GM12892 (cell line): Measurements from ENCODE around the gene SMOC2.
"Not testable (repeated sequence)": the region's sequence is repeated elsewhere in the genome, so short reads cannot be mapped to it uniquely, and the experiment has no call there.

Experiments used
- DNase-seq: peaks from one replicate; pipeline ENCODE4 v3.0.0; 2011; ENCODE audit not compliant: insufficient read length
- FAIRE-seq: peaks from 2 replicates; lab custom pipeline; 2011; peaks lifted over from hg19 to GRCh38; lab: Jason Lieb, UNC
- POLR2A ChIP-seq: IDR thresholded peaks from 2 replicates; pipeline ENCODE4 v1.6.1; 2011; ENCODE audit warnings: low read depth, low read length, control low read depth
- POLR2AphosphoS5 ChIP-seq: IDR thresholded peaks from 2 replicates; pipeline ENCODE4 v1.6.1; 2011; ENCODE audit warnings: low read depth, low read length, control low read depth
- TAF1 ChIP-seq: IDR thresholded peaks from 2 replicates; pipeline ENCODE4 v1.6.1; 2011; ENCODE audit warnings: low read depth, mild to moderate bottlenecking, control low read depth, low read length, borderline replicate concordance

Gene SMOC2

GRCh38 chr6:168530653-168531071, 89.7 kb downstream of the SMOC2 start:
- no peak for DNase-seq
- FAIRE-seq = no peak
- TF ChIP-seq POLR2AphosphoS5 (no peak), POLR2A (no peak), TAF1 (no peak)

GRCh38 chr6:168532070-168532469, 91.1 kb downstream of the SMOC2 start:
- no peak for FAIRE-seq

GRCh38 chr6:168533414-168533813, 92.4 kb downstream of the SMOC2 start:
- DNase-seq (no peak), FAIRE-seq (no peak)
- no peak for TF ChIP-seq POLR2A
- no peak for TF ChIP-seq POLR2AphosphoS5
- TF ChIP-seq TAF1 = no peak

More at GRCh38 chr6:168532070-168532469, 91.1 kb downstream of the SMOC2 start:
- DNase-seq = no peak
- TF ChIP-seq POLR2AphosphoS5 (no peak), TAF1 (no peak), POLR2A (no peak)

- FAIRE-seq (no peak), DNase-seq (no peak)
- no peak for TF ChIP-seq TAF1
- no peak for TF ChIP-seq POLR2AphosphoS5
- no peak for TF ChIP-seq POLR2A
Observed at GRCh38 chr6:168534265-168534664, 93.3 kb downstream of the SMOC2 start.

- FAIRE-seq (no peak), DNase-seq (no peak)
- TF ChIP-seq POLR2AphosphoS5 = no peak
- TF ChIP-seq POLR2A = no peak
- TF ChIP-seq TAF1 = no peak
Observed at GRCh38 chr6:168535711-168536110, 94.7 kb downstream of the SMOC2 start.

GRCh38 chr6:168536196-168536595, 95.2 kb downstream of the SMOC2 start:
- DNase-seq = no peak
- FAIRE-seq = no peak
- TF ChIP-seq POLR2A (no peak), TAF1 (no peak), POLR2AphosphoS5 (no peak)

- TF ChIP-seq POLR2AphosphoS5 = no peak
- TF ChIP-seq POLR2A = no peak
- TF ChIP-seq TAF1 = no peak
- FAIRE-seq (no peak), DNase-seq (no peak)
Observed at GRCh38 chr6:168536665-168537539, 95.9 kb downstream of the SMOC2 start.

GRCh38 chr6:168537540-168537884, 96.5 kb downstream of the SMOC2 start:
- DNase-seq (no peak), FAIRE-seq (no peak)
- no peak for TF ChIP-seq TAF1
- no peak for TF ChIP-seq POLR2A
- no peak for TF ChIP-seq POLR2AphosphoS5

- DNase-seq, FAIRE-seq: not testable (repeated sequence)
Observed at GRCh38 chr6:168538188-168538891, 97.4 kb downstream of the SMOC2 start.

- FAIRE-seq (no peak), DNase-seq (no peak)
- TF ChIP-seq POLR2AphosphoS5 = no peak
- TF ChIP-seq TAF1 = no peak
- TF ChIP-seq POLR2A = no peak
Observed at GRCh38 chr6:168538892-168539811, 98.2 kb downstream of the SMOC2 start.

GRCh38 chr6:168540713-168541291, 99.8 kb downstream of the SMOC2 start:
- TF ChIP-seq POLR2A (no peak), POLR2AphosphoS5 (no peak), TAF1 (no peak)
- DNase-seq = no peak
- no peak for FAIRE-seq
